DND-41 (cell line): ENCODE results near the gene TTC16.

Experiments used
- CTCF ChIP-seq: IDR thresholded peaks from 2 replicates; pipeline ENCODE4 v1.5.1; 2012; ENCODE audit warnings: borderline replicate concordance, low read length, moderate library complexity, mild to moderate bottlenecking; ENCODE audit not compliant: poor library complexity, severe bottlenecking; ENCODE audit errors: extremely low read depth
- EZH2 ChIP-seq: IDR thresholded peaks from 3 replicates; pipeline ENCODE4 v1.6.1; 2012; ENCODE audit warnings: borderline replicate concordance, low read depth, mild to moderate bottlenecking, moderate library complexity, low read length, inconsistent platforms; ENCODE audit not compliant: severe bottlenecking

- TF ChIP-seq CTCF (no peak), EZH2 (no peak)
These were observed 51.5 kb downstream of the TTC16 start for GRCh38 chr9:127767410-127767809.
